ENCODE data around the gene DCANP1.

The DCANP1 gene

GRCh38 chr5:135423146-135423845 is 23.9 kb downstream of the DCANP1 start:
- no peak for DNase-seq (ENCODE audit: low read depth)

GRCh38 chr5:135422419-135422818 is 24.7 kb downstream of the DCANP1 start:
- no peak for DNase-seq (ENCODE audit: low read depth)

- no peak for DNase-seq (ENCODE audit: low read depth)
Measured at GRCh38 chr5:135417083-135417482, 30.1 kb downstream of the DCANP1 start.

- no peak for DNase-seq (ENCODE audit: low read depth)
Measured at GRCh38 chr5:135405082-135405481, 42.1 kb downstream of the DCANP1 start.

GRCh38 chr5:135402031-135402430 is 45.1 kb downstream of the DCANP1 start:
- no peak for DNase-seq (ENCODE audit: low read depth)

DNA sequence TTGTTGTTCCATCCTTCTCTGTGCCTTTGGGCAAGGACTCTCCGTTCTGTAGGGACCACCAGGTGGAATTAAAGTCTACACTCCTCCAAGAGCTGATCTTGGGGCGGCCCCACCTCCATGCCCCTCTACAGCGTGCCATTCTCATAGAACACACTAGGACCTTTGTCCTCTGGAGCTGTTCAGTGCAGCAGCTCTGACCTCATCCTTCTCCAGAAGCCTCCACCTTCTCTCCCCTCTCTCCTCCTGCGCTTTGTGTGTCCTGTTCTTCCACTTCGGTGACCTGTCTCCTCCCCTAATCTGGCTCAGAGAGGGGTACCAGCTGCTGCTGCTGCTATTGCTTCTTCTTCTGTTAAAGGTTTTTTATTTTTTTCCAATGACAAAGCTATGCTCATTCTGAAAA is 46.3 kb downstream of the DCANP1 start:
- no peak for DNase-seq (ENCODE audit: low read depth)

GRCh38 chr5:135399794-135400542 is 47.2 kb downstream of the DCANP1 start:
- DNase-seq (ENCODE audit: low read depth), result no peak

GRCh38 chr5:135398855-135399793 is 48.0 kb downstream of the DCANP1 start, which contains the start of gene MACROH2A1:
Gene MACROH2A1, minus strand, starts transcription at chr5:135399231. Its CDS starts 10,138 bp downstream, at chr5:135389093.
- peak; percentile 75 for DNase-seq (ENCODE audit: low read depth)

DNA sequence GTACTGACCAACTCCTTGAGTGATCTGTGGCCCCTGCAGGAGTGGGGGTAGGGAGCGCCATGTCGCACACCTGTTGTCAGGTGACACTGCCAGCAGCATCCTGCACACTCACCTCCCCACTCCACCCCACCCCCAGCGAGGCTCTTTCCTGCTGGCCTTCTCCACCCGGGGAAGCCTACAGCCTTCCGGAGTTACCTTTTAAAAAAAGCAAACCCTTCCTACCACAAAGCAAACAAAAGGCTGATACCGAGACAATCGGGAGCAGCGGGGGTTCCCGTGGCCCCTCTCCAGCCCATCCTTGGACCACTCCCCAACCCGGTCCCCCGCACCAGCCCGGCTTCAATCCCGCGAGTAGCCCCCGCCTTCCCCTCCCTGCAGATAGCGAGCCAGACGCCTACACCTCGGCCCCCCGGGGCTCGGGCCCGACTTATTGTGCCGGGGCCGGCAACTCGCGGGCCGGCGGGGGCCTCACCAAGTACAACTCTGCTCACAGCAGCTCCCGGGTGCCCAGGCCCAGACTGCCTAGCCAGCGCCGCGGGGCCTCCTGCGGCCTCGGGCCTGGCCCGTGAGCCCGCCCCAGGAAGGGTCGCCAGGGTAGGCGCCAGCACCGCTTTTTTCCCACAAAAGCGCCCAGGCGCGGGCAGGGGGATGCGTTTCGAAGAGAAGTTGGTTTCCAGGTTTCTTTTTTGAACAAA is 48.8 kb downstream of the DCANP1 start:
- DNase-seq (ENCODE audit: low read depth), result peak; percentile 11

- DNase-seq (ENCODE audit: low read depth), result no peak
Measured at GRCh38 chr5:135397084-135397483, 50.1 kb downstream of the DCANP1 start.

DNA sequence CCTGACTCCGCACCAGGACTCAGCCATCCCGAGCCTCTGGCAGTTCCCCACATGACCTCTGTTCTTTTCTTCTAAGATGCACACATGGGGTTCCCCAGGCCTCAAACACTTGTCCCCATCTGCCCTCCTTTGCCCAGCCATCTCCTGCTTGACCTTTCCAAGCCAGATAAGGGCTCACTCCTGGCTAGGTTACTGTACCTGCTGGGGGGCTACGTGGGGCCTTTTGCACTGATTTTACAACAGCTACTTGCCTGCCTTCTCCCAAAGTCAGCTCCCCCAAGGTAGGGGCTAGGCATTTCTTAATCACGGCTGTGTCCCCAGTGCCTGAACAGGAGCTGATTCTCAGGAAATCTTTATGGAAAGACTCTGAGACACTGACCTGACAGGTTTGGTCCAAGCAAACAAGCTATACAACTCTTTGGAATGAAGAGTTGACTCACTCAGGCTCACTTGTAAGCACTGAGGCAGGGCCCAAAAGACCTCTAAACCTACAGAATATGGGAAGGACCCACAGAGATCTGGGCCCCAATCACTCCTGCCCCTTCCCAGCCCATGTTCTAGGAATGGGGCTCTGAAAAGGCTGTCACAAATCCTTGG is 50.6 kb downstream of the DCANP1 start:
- no peak for DNase-seq (ENCODE audit: low read depth)

GRCh38 chr5:135395866-135396265 is 51.3 kb downstream of the DCANP1 start:
- no peak for DNase-seq (ENCODE audit: low read depth)

- DNase-seq (ENCODE audit: low read depth), result no peak
Measured at GRCh38 chr5:135395451-135395850, 51.7 kb downstream of the DCANP1 start.
